ENCODE measurements around the gene LRRIQ3. TPM values are rescaled to one million over a fixed set of nuclear protein-coding genes. Genes with fewer than 3 reads are reported as not detected.

Gene LRRIQ3
- total RNA-seq = 0.31 and 0.49 TPM in 2 replicates

- Mint-ChIP-seq H3K27me3 (ENCODE audit: insufficient read depth) (no peaks in the 10 kb centered on the region), H3K9me3 (no peaks in the 10 kb centered on the region), H3K36me3 (ENCODE audit: low read depth) (peaks cover 2% of the 10 kb centered on the region), H3K4me1 (ENCODE audit: low read depth) (peaks cover 16% of the 10 kb centered on the region), H3K27ac (peak within 1 kb of the TSS; percentile 92), H3K4me3 (peak within 1 kb of the TSS; percentile 92)
- intact Hi-C loops (cut with micrococcal nuclease) = loop anchor here (1.0 to 10.0 kb wide), 3 partner anchors 535 to 1913 kb away; partner anchors contain the start of genes CRYZ, NEGR1 and TYW3
- peak; percentile 93 for DNase-seq (ENCODE audit: low spot score)
These were observed at the start of gene LRRIQ3, which contains the start of gene FPGT for GRCh38 chr1:74197657-74198552. LRRIQ3 (minus strand) TSS chr1:74198176; CDS start chr1:74183684, 14,492 bp downstream. FPGT (plus strand) TSS chr1:74198242; CDS start chr1:74198279, 37 bp downstream.

GRCh38 chr1:74246315-74246714, 48.3 kb upstream of the LRRIQ3 start:
- H3K27me3 Mint-ChIP-seq (ENCODE audit: insufficient read depth) = peaks cover 2% of the 10 kb centered on the region
- intact Hi-C loops (cut with micrococcal nuclease) = no loop called here
- no peaks in the 10 kb centered on the region for H3K36me3 Mint-ChIP-seq (ENCODE audit: low read depth)
- no peaks in the 10 kb centered on the region for H3K4me1 Mint-ChIP-seq (ENCODE audit: low read depth)
- no peak for DNase-seq (ENCODE audit: low spot score)
- H3K4me3 Mint-ChIP-seq = no peak overlapping the region
- H3K27ac Mint-ChIP-seq = no peak overlapping the region
- no peaks in the 10 kb centered on the region for H3K9me3 Mint-ChIP-seq

GRCh38 chr1:74245168-74245772, 47.3 kb upstream of the LRRIQ3 start:
- no peaks in the 10 kb centered on the region for H3K36me3 Mint-ChIP-seq (ENCODE audit: low read depth)
- peaks cover 2% of the 10 kb centered on the region for H3K27me3 Mint-ChIP-seq (ENCODE audit: insufficient read depth)
- H3K4me1 Mint-ChIP-seq (ENCODE audit: low read depth) = no peaks in the 10 kb centered on the region
- H3K9me3 Mint-ChIP-seq = no peaks in the 10 kb centered on the region
- DNase-seq (ENCODE audit: low spot score) = no peak
- intact Hi-C loops (cut with micrococcal nuclease) = no loop called here
- H3K4me3 Mint-ChIP-seq = no peak overlapping the region
- no peak overlapping the region for H3K27ac Mint-ChIP-seq

- no peak overlapping the region for H3K27ac Mint-ChIP-seq
- H3K27me3 Mint-ChIP-seq (ENCODE audit: insufficient read depth) = no peaks in the 10 kb centered on the region
- intact Hi-C loops (cut with micrococcal nuclease) = no loop called here
- no peaks in the 10 kb centered on the region for H3K9me3 Mint-ChIP-seq
- no peak overlapping the region for H3K4me3 Mint-ChIP-seq
- no peaks in the 10 kb centered on the region for H3K36me3 Mint-ChIP-seq (ENCODE audit: low read depth)
- DNase-seq (ENCODE audit: low spot score) = no peak
- H3K4me1 Mint-ChIP-seq (ENCODE audit: low read depth) = no peaks in the 10 kb centered on the region
These were observed 39.8 kb upstream of the LRRIQ3 start for GRCh38 chr1:74237787-74238186.

GRCh38 chr1:74237035-74237434, 39.1 kb upstream of the LRRIQ3 start:
- no peak overlapping the region for H3K4me3 Mint-ChIP-seq
- H3K9me3 Mint-ChIP-seq = no peaks in the 10 kb centered on the region
- H3K27ac Mint-ChIP-seq = no peak overlapping the region
- no peaks in the 10 kb centered on the region for H3K27me3 Mint-ChIP-seq (ENCODE audit: insufficient read depth)
- no peak for DNase-seq (ENCODE audit: low spot score)
- no peaks in the 10 kb centered on the region for H3K36me3 Mint-ChIP-seq (ENCODE audit: low read depth)
- intact Hi-C loops (cut with micrococcal nuclease) = no loop called here
- no peaks in the 10 kb centered on the region for H3K4me1 Mint-ChIP-seq (ENCODE audit: low read depth)

DNA sequence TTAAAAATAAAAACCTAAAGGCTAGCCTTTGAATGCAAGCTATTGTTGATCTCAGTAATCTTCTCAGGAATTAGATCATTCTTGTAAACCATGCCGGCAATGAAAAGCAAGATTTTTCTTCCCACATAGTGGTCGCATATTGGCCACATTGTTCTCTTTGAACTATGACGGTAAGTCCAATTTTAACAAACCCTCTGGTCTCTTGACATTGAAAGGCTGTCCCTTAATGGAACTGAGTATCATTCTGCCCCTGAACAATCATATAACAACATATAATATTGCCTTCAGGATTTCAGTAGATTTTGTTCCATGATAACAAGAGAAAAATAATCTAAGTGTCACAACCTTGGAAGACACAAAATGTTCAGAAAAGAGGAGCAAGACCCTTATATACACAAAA, 38.5 kb upstream of the LRRIQ3 start:
- Mint-ChIP-seq H3K36me3 (ENCODE audit: low read depth) (no peaks in the 10 kb centered on the region), H3K27me3 (ENCODE audit: insufficient read depth) (no peaks in the 10 kb centered on the region), H3K9me3 (no peaks in the 10 kb centered on the region), H3K27ac (no peak overlapping the region), H3K4me3 (no peak overlapping the region), H3K4me1 (ENCODE audit: low read depth) (no peaks in the 10 kb centered on the region)
- DNase-seq (ENCODE audit: low spot score) = no peak
- intact Hi-C loops (cut with micrococcal nuclease) = no loop called here

- H3K4me1 Mint-ChIP-seq (ENCODE audit: low read depth) = no peaks in the 10 kb centered on the region
- H3K27me3 Mint-ChIP-seq (ENCODE audit: insufficient read depth) = no peaks in the 10 kb centered on the region
- no peak for DNase-seq (ENCODE audit: low spot score)
- no peak within 1 kb of the TSS for H3K4me3 Mint-ChIP-seq
- intact Hi-C loops (cut with micrococcal nuclease) = no loop called here
- no peaks in the 10 kb centered on the region for H3K9me3 Mint-ChIP-seq
- no peaks in the 10 kb centered on the region for H3K36me3 Mint-ChIP-seq (ENCODE audit: low read depth)
- H3K27ac Mint-ChIP-seq = no peak within 1 kb of the TSS
These were observed 37.2 kb upstream of the LRRIQ3 start, which contains the start of gene TNNI3K for GRCh38 chr1:74235153-74235552. TNNI3K (plus strand) TSS chr1:74235387; CDS start chr1:74235452, 65 bp downstream.

GRCh38 chr1:74223453-74223852, 25.5 kb upstream of the LRRIQ3 start:
- Mint-ChIP-seq H3K27me3 (ENCODE audit: insufficient read depth) (no peaks in the 10 kb centered on the region), H3K4me1 (ENCODE audit: low read depth) (no peaks in the 10 kb centered on the region), H3K4me3 (no peak overlapping the region), H3K9me3 (peaks cover 14% of the 10 kb centered on the region), H3K36me3 (ENCODE audit: low read depth) (no peaks in the 10 kb centered on the region), H3K27ac (no peak overlapping the region)
- no peak for DNase-seq (ENCODE audit: low spot score)
- intact Hi-C loops (cut with micrococcal nuclease) = no loop called here

DNA sequence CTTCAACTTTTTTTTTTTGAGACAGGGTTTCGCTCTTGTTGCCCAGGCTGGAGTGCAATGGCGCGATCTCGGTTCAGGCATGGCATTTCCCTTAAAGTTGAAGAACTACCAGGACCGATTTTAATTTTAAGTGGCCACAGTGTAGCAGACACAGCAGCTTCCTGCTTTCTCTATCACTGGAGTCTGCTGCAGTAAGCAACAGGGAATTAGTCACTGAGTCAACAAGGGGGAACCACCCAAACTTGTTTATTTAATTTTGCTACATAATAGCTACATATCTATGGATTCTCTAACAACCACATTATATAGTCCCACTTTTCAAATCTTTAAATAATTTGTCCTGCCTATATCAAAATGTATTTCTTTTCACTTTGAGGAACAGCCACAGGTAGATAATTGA, 24.7 kb upstream of the LRRIQ3 start:
- intact Hi-C loops (cut with micrococcal nuclease) = no loop called here
- H3K4me1 Mint-ChIP-seq (ENCODE audit: low read depth) = no peaks in the 10 kb centered on the region

DNA sequence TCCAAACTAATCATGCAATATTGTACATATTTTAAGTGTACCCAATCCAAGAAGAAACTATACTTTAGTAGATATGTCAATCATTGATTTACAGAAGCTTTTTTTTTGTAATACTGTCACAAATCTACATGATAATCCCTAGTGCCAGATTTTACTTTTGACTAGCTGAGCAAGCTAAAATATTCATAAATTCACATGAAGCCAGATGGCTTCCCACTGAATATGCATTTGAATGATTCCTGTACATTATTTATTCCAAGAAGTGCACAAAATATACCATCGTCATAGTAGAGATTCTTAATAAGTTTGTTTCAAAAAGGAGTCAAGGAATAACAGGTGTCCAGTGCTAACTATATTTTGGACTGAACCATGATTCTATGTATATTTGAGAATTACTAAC, 17.3 kb upstream of the LRRIQ3 start:
- Mint-ChIP-seq H3K9me3 (no peaks in the 10 kb centered on the region), H3K27me3 (ENCODE audit: insufficient read depth) (no peaks in the 10 kb centered on the region), H3K27ac (no peak overlapping the region), H3K4me1 (ENCODE audit: low read depth) (no peaks in the 10 kb centered on the region), H3K4me3 (no peak overlapping the region), H3K36me3 (ENCODE audit: low read depth) (no peaks in the 10 kb centered on the region)
- DNase-seq (ENCODE audit: low spot score) = no peak
- intact Hi-C loops (cut with micrococcal nuclease) = no loop called here

More for the DNA sequence above, 24.7 kb upstream of the LRRIQ3 start:
- no peaks in the 10 kb centered on the region for H3K36me3 Mint-ChIP-seq (ENCODE audit: low read depth)
- H3K4me3 Mint-ChIP-seq = no peak overlapping the region
- peaks cover 14% of the 10 kb centered on the region for H3K9me3 Mint-ChIP-seq
- DNase-seq (ENCODE audit: low spot score) = no peak
- H3K27ac Mint-ChIP-seq = no peak overlapping the region
- no peaks in the 10 kb centered on the region for H3K27me3 Mint-ChIP-seq (ENCODE audit: insufficient read depth)

DNA sequence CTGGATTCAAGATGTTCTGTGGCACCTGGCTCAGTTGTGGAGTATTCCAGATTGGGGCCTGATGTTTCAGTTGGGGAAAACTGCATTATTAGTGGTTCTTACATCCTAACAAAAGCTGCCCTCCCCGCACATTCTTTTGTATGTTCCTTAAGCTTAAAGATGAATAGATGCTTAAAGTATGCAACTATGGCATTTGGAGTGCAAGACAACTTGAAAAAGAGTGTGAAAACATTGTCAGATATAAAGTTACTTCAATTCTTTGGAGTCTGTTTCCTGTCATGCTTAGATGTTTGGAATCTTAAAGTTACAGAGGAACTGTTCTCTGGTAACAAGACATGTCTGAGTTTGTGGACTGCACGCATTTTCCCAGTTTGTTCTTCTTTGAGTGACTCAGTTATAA, 7.3 kb upstream of the LRRIQ3 start:
- DNase-seq (ENCODE audit: low spot score) = no peak
- no peaks in the 10 kb centered on the region for H3K4me1 Mint-ChIP-seq (ENCODE audit: low read depth)
- H3K27ac Mint-ChIP-seq = no peak overlapping the region
- no peak overlapping the region for H3K4me3 Mint-ChIP-seq
- H3K27me3 Mint-ChIP-seq (ENCODE audit: insufficient read depth) = no peaks in the 10 kb centered on the region
- H3K36me3 Mint-ChIP-seq (ENCODE audit: low read depth) = peaks cover 2% of the 10 kb centered on the region
- intact Hi-C loops (cut with micrococcal nuclease) = no loop called here
- H3K9me3 Mint-ChIP-seq = no peaks in the 10 kb centered on the region

GRCh38 chr1:74199504-74199903, 1.5 kb upstream of the LRRIQ3 start:
- peaks cover 2% of the 10 kb centered on the region for H3K36me3 Mint-ChIP-seq (ENCODE audit: low read depth)
- peak overlapping the region; percentile 92 for H3K4me3 Mint-ChIP-seq
- no peaks in the 10 kb centered on the region for H3K9me3 Mint-ChIP-seq
- intact Hi-C loops (cut with micrococcal nuclease) = loop anchor here (2.0 to 10.0 kb wide), 2 partner anchors 1523 to 1915 kb away; partner anchors contain the start of gene NEGR1
- H3K27ac Mint-ChIP-seq = no peak overlapping the region
- H3K27me3 Mint-ChIP-seq (ENCODE audit: insufficient read depth) = no peaks in the 10 kb centered on the region
- peaks cover 16% of the 10 kb centered on the region for H3K4me1 Mint-ChIP-seq (ENCODE audit: low read depth)
- DNase-seq (ENCODE audit: low spot score) = no peak

DNA sequence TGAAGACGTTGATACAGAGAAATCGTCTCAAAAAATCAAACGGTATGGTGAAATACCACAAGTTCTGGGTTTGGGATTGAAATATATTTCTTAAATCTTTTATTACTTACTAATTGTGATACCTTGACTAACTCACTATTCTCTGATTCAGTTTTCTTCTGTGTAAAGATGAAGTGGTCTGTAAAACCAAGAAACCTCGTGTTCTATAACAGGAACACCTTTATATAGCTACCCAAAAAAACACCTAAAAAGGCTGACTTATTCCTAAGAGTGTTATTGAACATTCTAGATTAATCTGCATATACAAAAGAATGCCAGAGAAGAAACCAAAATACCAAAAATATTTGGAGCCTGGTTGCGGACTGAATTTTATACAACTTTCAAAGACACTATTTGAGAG, 721 bp downstream of the LRRIQ3 start:
- intact Hi-C loops (cut with micrococcal nuclease) = loop anchor here (10.0 kb wide), 1 partner anchor 1912 kb away; the partner anchor contains the start of gene NEGR1
- H3K36me3 Mint-ChIP-seq (ENCODE audit: low read depth) = peaks cover 2% of the 10 kb centered on the region

More for the DNA sequence above, 721 bp downstream of the LRRIQ3 start:
- H3K9me3 Mint-ChIP-seq = no peaks in the 10 kb centered on the region
- H3K27me3 Mint-ChIP-seq (ENCODE audit: insufficient read depth) = no peaks in the 10 kb centered on the region
- H3K4me1 Mint-ChIP-seq (ENCODE audit: low read depth) = peaks cover 16% of the 10 kb centered on the region
- no peak for DNase-seq (ENCODE audit: low spot score)
- peak overlapping the region; percentile 92 for H3K27ac Mint-ChIP-seq
- H3K4me3 Mint-ChIP-seq = peak overlapping the region; percentile 92

Data from activated T-helper 1 cell treated with anti-CD3 and anti-CD28 coated beads, Interleukin-12 subunit alpha, Interleukin-12 subunit beta, Interleukin-2, Interleukin-4 antibody, amounts not matched to agents 30 ng/mL and 10 ng/mL and 1 ng/mL, durations not matched to agents 14 hours and 24 hours and 36 hours (primary cell).